WTC11 (cell line): ENCODE results near the gene MTF1.

Experiments
- CREB1 ChIP-seq: sonication (generic); formaldehyde crosslinking; IDR thresholded peaks from 2 replicates; pipeline ENCODE4 v1.8.0; 2023; ENCODE audit warnings: mild to moderate bottlenecking, missing genetic modification reagents
- CTCF ChIP-seq: fragments of 200-600 bp; IDR thresholded peaks from 2 replicates; pipeline ENCODE4 v1.8.0; 2022; ENCODE audit warnings: antibody characterized with exemption
- E2F5 ChIP-seq: sonication (generic); formaldehyde crosslinking; IDR thresholded peaks from 2 replicates; pipeline ENCODE4 v1.8.1; 2022; ENCODE audit warnings: mild to moderate bottlenecking, moderate library complexity, missing genetic modification reagents
- HMGXB4 ChIP-seq: sonication (generic); formaldehyde crosslinking; IDR thresholded peaks from 2 replicates; pipeline ENCODE4 v1.8.1; 2023; ENCODE audit warnings: mild to moderate bottlenecking, moderate library complexity, missing genetic modification reagents
- OVOL2 ChIP-seq: fragments of 250-450 bp; sonication (Bioruptor Pico); IDR thresholded peaks from 2 replicates; pipeline ENCODE4 v1.9.0; 2021; ENCODE audit warnings: mild to moderate bottlenecking, borderline replicate concordance
- SOX15 ChIP-seq: fragments of 250-450 bp; sonication (Bioruptor Pico); IDR thresholded peaks from 2 replicates; pipeline ENCODE4 v1.9.0; 2021; ENCODE audit warnings: mild to moderate bottlenecking
- SP1 ChIP-seq: sonication (generic); formaldehyde crosslinking; conservative IDR thresholded peaks from 2 replicates; pipeline ENCODE4 v1.8.1; 2022; ENCODE audit warnings: missing genetic modification reagents
- ZBTB21 ChIP-seq: sonication (generic); formaldehyde crosslinking; IDR thresholded peaks from 2 replicates; pipeline ENCODE4 v1.8.1; 2023; ENCODE audit warnings: mild to moderate bottlenecking, missing genetic modification reagents, borderline replicate concordance
- ZNF317 ChIP-seq: sonication (generic); formaldehyde crosslinking; IDR thresholded peaks from 2 replicates; pipeline ENCODE4 v1.8.1; 2023; ENCODE audit warnings: low read depth, mild to moderate bottlenecking, moderate library complexity, missing genetic modification reagents, borderline replicate concordance
- ZNF423 ChIP-seq: fragments of 250-450 bp; sonication (Bioruptor Pico); IDR thresholded peaks from 2 replicates; pipeline ENCODE4 v2.1.2; 2022; ENCODE audit warnings: mild to moderate bottlenecking, moderate library complexity

GRCh38 chr1:37854406-37854805 is 5.0 kb downstream of the MTF1 start:
- TF ChIP-seq CTCF (no peak), HMGXB4 (CRISPR knock-in tag) (no peak), CREB1 (CRISPR knock-in tag) (no peak), SOX15 (CRISPR knock-in tag) (no peak), ZNF423 (CRISPR knock-in tag) (no peak), ZBTB21 (CRISPR knock-in tag) (no peak), ZNF317 (CRISPR knock-in tag) (no peak), E2F5 (no peak), SP1 (CRISPR knock-in tag) (no peak), OVOL2 (CRISPR knock-in tag) (no peak)
